ENCODE data around the gene EIF5. TPM values are rescaled to one million over a fixed set of nuclear protein-coding genes. Genes with fewer than 3 reads are reported as not detected.
A peak's percentile ranks its signal among the peaks of the same experiment; 100 is the strongest.

The EIF5 gene
- total RNA-seq, 1 experiment from 2014 or later, result 356 TPM

DNA sequence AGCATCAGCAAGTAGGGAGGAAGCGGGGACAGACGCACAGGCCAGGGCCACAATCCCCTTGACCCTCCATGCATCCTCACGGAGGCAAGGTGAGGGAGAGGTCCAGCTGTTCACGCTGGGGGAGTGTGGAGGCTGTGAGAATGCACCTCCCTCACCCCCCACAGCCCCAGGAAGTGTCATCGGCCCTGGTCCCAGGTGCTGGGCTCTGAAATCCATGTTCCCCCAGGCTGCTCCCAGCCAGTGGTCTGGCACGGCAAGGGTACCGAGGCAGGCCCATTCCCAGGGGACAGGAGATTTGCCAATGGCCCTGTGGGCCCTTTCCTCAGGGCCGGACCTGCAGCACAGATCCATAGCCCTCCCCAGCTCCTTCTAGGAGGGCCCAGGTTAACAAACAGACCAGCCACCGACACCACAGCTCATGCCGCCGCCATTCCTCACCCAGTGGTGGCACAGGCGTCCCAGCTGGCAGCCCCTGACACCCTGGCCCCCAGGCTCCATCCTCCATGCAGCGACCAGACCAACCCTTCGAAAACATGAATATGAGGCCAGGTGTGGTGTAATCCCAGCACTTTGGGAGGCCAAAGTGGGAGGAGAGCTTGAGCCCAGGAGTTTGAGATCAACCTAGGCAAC is 21.9 kb upstream of the EIF5 start:
- Histone ChIP-seq H3K56ac (ENCODE audit: insufficient read length, low read depth, low read length) (no peak overlapping the region), H3K79me1 (ENCODE audit: insufficient read depth, low read depth, low read length, poor library complexity, severe bottlenecking) (no peaks in the 10 kb centered on the region), H3K14ac (ENCODE audit: insufficient read depth, low read length) (no peak overlapping the region), H4K20me1 (ENCODE audit: control insufficient read depth, insufficient read depth, insufficient read length) (no peaks in the 10 kb centered on the region), H3K9me3 (ENCODE audit: control insufficient read depth, low read depth, low read length) (no peaks in the 10 kb centered on the region), H4K5ac (ENCODE audit: insufficient read length, low read depth, low read length) (no peak overlapping the region), H3K27me3 (ENCODE audit: insufficient read depth, low read length) (no peaks in the 10 kb centered on the region), H3K18ac (ENCODE audit: insufficient read length, low read depth, low read length) (no peak overlapping the region), H3K4ac (ENCODE audit: low read depth, low read length) (no peak overlapping the region), H3T11ph (ENCODE audit: low read length) (no peak overlapping the region), H3K9ac (ENCODE audit: extremely low read depth, insufficient read length, low read length) (no peak overlapping the region), H4K8ac (replicated peaks; ENCODE audit: insufficient read length, low read depth, low read length) (no peak overlapping the region), H3K4me1 (ENCODE audit: insufficient read depth, low read length) (peaks cover under 1% of the 10 kb centered on the region; the same call in 1 of the 2 replicates), H2BK15ac (ENCODE audit: low read depth, low read length) (no peak overlapping the region), H4K91ac (ENCODE audit: insufficient read length, low read depth, low read length) (peak overlapping the region; percentile 8), H3K23me2 (ENCODE audit: insufficient read length, low read depth, low read length, poor library complexity, severe bottlenecking) (no peaks in the 10 kb centered on the region), H3K23ac (ENCODE audit: insufficient read length, low read depth, low read length) (no peak overlapping the region), H3K4me2 (ENCODE audit: insufficient read depth, insufficient read length, low read length) (no peak overlapping the region), H2BK12ac (ENCODE audit: insufficient read length, low read depth, low read length) (peak overlapping the region; percentile 9), H2AK5ac (ENCODE audit: insufficient read length, low read length) (no peak overlapping the region), H2BK5ac (ENCODE audit: insufficient read length, low read length) (no peak overlapping the region), H2BK120ac (ENCODE audit: low read depth, low read length, poor library complexity, severe bottlenecking) (no peak overlapping the region), H3K27ac (ENCODE audit: insufficient read length, low read depth, low read length) (no peak overlapping the region), H2AFZ (ENCODE audit: low read length) (no peak overlapping the region), H2BK20ac (ENCODE audit: low read depth, low read length, poor library complexity, severe bottlenecking) (no peak overlapping the region), H3K79me2 (ENCODE audit: insufficient read depth, low read length) (no peaks in the 10 kb centered on the region)
- no peak overlapping the region for H3K27ac Mint-ChIP-seq
- no peak for DNase-seq
- no peak overlapping the region for H3K4me3 Mint-ChIP-seq
- TF ChIP-seq, protein P1, sequence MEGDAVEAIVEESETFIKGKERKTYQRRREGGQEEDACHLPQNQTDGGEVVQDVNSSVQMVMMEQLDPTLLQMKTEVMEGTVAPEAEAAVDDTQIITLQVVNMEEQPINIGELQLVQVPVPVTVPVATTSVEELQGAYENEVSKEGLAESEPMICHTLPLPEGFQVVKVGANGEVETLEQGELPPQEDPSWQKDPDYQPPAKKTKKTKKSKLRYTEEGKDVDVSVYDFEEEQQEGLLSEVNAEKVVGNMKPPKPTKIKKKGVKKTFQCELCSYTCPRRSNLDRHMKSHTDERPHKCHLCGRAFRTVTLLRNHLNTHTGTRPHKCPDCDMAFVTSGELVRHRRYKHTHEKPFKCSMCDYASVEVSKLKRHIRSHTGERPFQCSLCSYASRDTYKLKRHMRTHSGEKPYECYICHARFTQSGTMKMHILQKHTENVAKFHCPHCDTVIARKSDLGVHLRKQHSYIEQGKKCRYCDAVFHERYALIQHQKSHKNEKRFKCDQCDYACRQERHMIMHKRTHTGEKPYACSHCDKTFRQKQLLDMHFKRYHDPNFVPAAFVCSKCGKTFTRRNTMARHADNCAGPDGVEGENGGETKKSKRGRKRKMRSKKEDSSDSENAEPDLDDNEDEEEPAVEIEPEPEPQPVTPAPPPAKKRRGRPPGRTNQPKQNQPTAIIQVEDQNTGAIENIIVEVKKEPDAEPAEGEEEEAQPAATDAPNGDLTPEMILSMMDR (conservative IDR thresholded peaks at IDR 0.05), result no peak
- H3K4me1 Mint-ChIP-seq, result peaks cover 10% of the 10 kb centered on the region in 2 experiments
- H3K36me3 Mint-ChIP-seq (ENCODE audit: insufficient read depth in 1 of 3, low read depth in 3 of 3), result no peaks in the 10 kb centered on the region
- WGBS (ENCODE audit: extremely low coverage, insufficient read length, low lambda C conversion rate), result no CpG with 5 or more reads among the region's 14 CpGs
- H3K9me3 Mint-ChIP-seq, result peaks cover 1% of the 10 kb centered on the region in 2 experiments; a peak in 2 of 5 replicates
- no peaks in the 10 kb centered on the region; the same call in 1 of the 2 replicates for H3K27me3 Mint-ChIP-seq (ENCODE audit: low read depth)

Measured in H9 (cell line).